DND-41 (cell line): Measurements from ENCODE around the gene ALDH18A1.

Source experiments
- ATAC-seq: fragments of 200-7000 bp; cut with Tn5 transposase; 3 replicates; pipeline ENCODE4 v1.9.1; 2021; ENCODE audit warnings: low read depth; ENCODE audit not compliant: insufficient read depth
- DNase-seq: peaks from one replicate; pipeline ENCODE4 v3.0.0-alpha.2; 2020
- H2AFZ ChIP-seq: 2 replicates; pipeline ENCODE4 v1.6.0; 2012; ENCODE audit warnings: low read depth, low read length
- H3K27ac ChIP-seq: 2 replicates; pipeline ENCODE4 v1.5.1; 2012; ENCODE audit warnings: low read length, inconsistent platforms
- H3K27me3 ChIP-seq: fragments of 200-600 bp; sonication (generic); 2 replicates; pipeline ENCODE4 v1.6.0; 2012; ENCODE audit warnings: low read length, mild to moderate bottlenecking, inconsistent platforms; ENCODE audit not compliant: insufficient read depth, poor library complexity
- H3K36me3 ChIP-seq: 2 replicates; pipeline ENCODE4 v1.5.1; 2012; ENCODE audit warnings: low read length, inconsistent platforms; ENCODE audit not compliant: insufficient read depth
- H3K4me1 ChIP-seq: 2 replicates; pipeline ENCODE4 v1.5.1; 2012; ENCODE audit warnings: mild to moderate bottlenecking, low read length; ENCODE audit not compliant: insufficient read depth
- H3K4me2 ChIP-seq: 2 replicates; pipeline ENCODE4 v1.6.0; 2012; ENCODE audit warnings: mild to moderate bottlenecking, moderate library complexity, low read length, inconsistent platforms; ENCODE audit not compliant: insufficient read depth
- H3K4me3 ChIP-seq, 2 experiments: fragments of 200-600 bp in 1 of 2; shearing (Covaris generic) in 1 of 2; 2 replicates each; pipeline ENCODE4 v1.5.1; 2012 to 2016; ENCODE audit warnings: inconsistent platforms in 2 of 2, low read length in 2 of 2, mild to moderate bottlenecking in 2 of 2, low read depth in 1 of 2, moderate library complexity in 1 of 2
- H3K79me2 ChIP-seq: 2 replicates; pipeline ENCODE4 v1.6.0; 2012; ENCODE audit warnings: low read length, inconsistent platforms; ENCODE audit not compliant: insufficient read depth
- H3K9ac ChIP-seq: 2 replicates; pipeline ENCODE4 v1.6.0; 2012; ENCODE audit warnings: low read depth, mild to moderate bottlenecking, inconsistent platforms, low read length, moderate library complexity
- H3K9me3 ChIP-seq: 2 replicates; pipeline ENCODE4 v1.5.1; 2012; ENCODE audit warnings: low read length, moderate library complexity, mild to moderate bottlenecking, inconsistent platforms; ENCODE audit not compliant: insufficient read depth, severe bottlenecking
- H4K20me1 ChIP-seq: 2 replicates; pipeline ENCODE4 v1.6.0; 2012; ENCODE audit warnings: low read length; ENCODE audit not compliant: insufficient read depth
- EZH2 ChIP-seq: IDR thresholded peaks from 3 replicates; pipeline ENCODE4 v1.6.1; 2012; ENCODE audit warnings: borderline replicate concordance, low read depth, mild to moderate bottlenecking, moderate library complexity, low read length, inconsistent platforms; ENCODE audit not compliant: severe bottlenecking
- TF ChIP-seq, protein P1 (sequence below): IDR thresholded peaks from 2 replicates; pipeline ENCODE4 v1.5.1; 2012; ENCODE audit warnings: borderline replicate concordance, low read length, moderate library complexity, mild to moderate bottlenecking; ENCODE audit not compliant: poor library complexity, severe bottlenecking; ENCODE audit errors: extremely low read depth

The ALDH18A1 gene

DNA sequence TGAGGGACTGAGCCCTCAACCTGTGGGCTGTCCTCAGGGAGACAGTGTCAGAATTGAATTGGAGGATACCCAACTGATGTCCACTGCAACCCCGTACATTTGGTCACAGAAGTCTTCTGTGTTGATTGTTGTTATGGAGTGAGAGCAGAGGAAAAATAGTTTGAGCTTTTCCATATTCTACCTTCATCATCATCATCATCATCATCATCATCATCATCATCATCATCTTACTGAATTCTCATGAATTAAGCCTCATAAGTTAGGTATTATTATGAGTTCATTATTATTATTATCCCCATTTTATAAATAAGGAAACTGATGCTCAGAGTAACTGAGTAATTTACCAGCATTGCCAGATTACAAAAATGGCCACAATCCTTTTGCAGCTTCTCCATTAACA lies 8.4 kb downstream of the ALDH18A1 start:
- Histone ChIP-seq H2AFZ (no peak overlapping the region), H3K4me2 (no peak overlapping the region), H3K4me1 (no peaks in the 10 kb centered on the region), H3K4me3 (no peak overlapping the region), H3K9me3 (peaks cover 4% of the 10 kb centered on the region), H3K27ac (no peak overlapping the region), H3K36me3 (peaks cover 74% of the 10 kb centered on the region), H3K27me3 (no peaks in the 10 kb centered on the region), H3K9ac (no peak overlapping the region), H4K20me1 (peaks cover 15% of the 10 kb centered on the region), H3K79me2 (peaks cover 40% of the 10 kb centered on the region)
- ATAC-seq (no peak), DNase-seq (no peak)
- TF ChIP-seq EZH2, result no peak
- TF ChIP-seq, protein P1, sequence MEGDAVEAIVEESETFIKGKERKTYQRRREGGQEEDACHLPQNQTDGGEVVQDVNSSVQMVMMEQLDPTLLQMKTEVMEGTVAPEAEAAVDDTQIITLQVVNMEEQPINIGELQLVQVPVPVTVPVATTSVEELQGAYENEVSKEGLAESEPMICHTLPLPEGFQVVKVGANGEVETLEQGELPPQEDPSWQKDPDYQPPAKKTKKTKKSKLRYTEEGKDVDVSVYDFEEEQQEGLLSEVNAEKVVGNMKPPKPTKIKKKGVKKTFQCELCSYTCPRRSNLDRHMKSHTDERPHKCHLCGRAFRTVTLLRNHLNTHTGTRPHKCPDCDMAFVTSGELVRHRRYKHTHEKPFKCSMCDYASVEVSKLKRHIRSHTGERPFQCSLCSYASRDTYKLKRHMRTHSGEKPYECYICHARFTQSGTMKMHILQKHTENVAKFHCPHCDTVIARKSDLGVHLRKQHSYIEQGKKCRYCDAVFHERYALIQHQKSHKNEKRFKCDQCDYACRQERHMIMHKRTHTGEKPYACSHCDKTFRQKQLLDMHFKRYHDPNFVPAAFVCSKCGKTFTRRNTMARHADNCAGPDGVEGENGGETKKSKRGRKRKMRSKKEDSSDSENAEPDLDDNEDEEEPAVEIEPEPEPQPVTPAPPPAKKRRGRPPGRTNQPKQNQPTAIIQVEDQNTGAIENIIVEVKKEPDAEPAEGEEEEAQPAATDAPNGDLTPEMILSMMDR, result no peak

DNA sequence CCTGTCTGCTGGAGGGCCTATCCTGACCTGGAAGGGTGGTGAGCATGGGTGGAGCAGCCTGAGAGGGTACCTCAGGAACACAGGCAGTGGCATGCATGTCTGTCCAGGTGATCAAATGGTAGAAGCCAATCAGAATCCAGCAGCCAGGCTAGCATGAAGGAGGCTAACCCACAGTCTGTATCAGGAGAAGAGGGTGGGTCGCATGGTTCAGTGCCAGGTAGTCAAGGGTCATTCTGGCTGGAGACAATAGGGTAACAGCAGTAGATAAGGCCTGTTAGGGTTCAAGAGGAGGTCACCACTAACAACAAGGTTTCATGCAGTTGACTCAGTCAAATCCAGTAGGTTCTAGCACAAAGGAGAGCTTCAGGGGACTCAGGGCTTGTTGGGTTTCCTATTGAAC lies 10.4 kb downstream of the ALDH18A1 start:
- Histone ChIP-seq H3K79me2 (peaks cover 28% of the 10 kb centered on the region; the same call in 1 of the 2 replicates), H3K27ac (no peak overlapping the region), H3K9ac (no peak overlapping the region), H3K4me1 (no peaks in the 10 kb centered on the region), H3K36me3 (peaks cover 73% of the 10 kb centered on the region), H3K4me3 (no peak overlapping the region), H2AFZ (no peak overlapping the region), H3K4me2 (no peak overlapping the region), H3K27me3 (no peaks in the 10 kb centered on the region), H3K9me3 (no peaks in the 10 kb centered on the region), H4K20me1 (peaks cover 21% of the 10 kb centered on the region)
- TF ChIP-seq, protein P1, result no peak
- no peak for TF ChIP-seq EZH2
- ATAC-seq, result no peak
- no peak for DNase-seq

DNA sequence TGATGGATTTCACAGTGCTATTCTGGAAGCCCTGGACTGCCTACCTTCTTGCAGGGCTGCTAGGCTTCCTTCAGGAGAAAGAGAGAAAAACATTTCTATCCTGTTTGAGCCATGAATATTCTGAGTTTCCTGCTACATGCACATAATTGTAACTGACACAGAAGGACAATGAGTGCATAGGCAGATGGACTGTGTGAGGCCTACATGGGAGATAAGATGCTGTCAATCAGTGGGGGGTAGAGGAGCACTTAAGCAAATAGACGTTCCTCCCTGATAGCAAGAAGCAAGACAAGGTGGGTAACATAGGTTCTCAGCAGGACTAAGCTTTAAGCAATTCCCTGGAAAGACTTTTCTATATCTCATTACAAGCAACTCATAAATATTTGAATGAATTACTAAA lies 11.6 kb downstream of the ALDH18A1 start:
- H3K9me3 ChIP-seq, result no peaks in the 10 kb centered on the region
- no peak for DNase-seq
- H3K27ac ChIP-seq, result no peak overlapping the region
- no peak overlapping the region for H3K9ac ChIP-seq
- H2AFZ ChIP-seq, result no peak overlapping the region
- H3K4me2 ChIP-seq, result no peak overlapping the region
- no peak overlapping the region for H3K4me3 ChIP-seq
- TF ChIP-seq, protein P1, result no peak
- no peak for TF ChIP-seq EZH2
- H3K4me1 ChIP-seq, result no peaks in the 10 kb centered on the region
- H3K36me3 ChIP-seq, result peaks cover 74% of the 10 kb centered on the region
- no peak for ATAC-seq
- H3K27me3 ChIP-seq, result no peaks in the 10 kb centered on the region
- peaks cover 21% of the 10 kb centered on the region for H4K20me1 ChIP-seq
- peaks cover 21% of the 10 kb centered on the region; the same call in 1 of the 2 replicates for H3K79me2 ChIP-seq

DNA sequence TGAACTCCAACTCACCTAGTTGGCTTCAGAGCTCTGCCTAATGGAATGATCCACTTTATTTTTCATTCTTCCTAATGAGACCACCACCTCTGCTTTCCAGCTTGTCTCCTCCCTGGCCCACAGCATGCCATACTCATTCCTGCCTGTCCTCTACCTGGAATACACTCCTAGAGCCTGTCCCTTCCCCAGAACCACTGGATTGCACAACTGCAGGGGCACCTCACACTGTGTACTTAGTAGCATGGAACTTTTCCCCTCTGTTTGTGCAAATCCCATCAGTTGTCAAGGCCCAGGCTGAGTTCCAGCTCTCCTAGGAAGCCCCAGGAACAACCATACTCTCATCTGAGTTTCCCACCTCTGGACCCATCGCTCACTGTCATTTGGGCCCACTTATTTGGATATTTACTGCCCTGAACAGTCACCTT lies 15.6 kb downstream of the ALDH18A1 start:
- H3K9me3 ChIP-seq, result no peaks in the 10 kb centered on the region
- no peak overlapping the region for H3K9ac ChIP-seq
- peaks cover 8% of the 10 kb centered on the region for H4K20me1 ChIP-seq
- H3K4me2 ChIP-seq, result no peak overlapping the region
- H2AFZ ChIP-seq, result no peak overlapping the region
- DNase-seq, result no peak
- H3K4me3 ChIP-seq, result no peak overlapping the region
- peaks cover 3% of the 10 kb centered on the region; the same call in 1 of the 2 replicates for H3K79me2 ChIP-seq
- H3K4me1 ChIP-seq, result no peaks in the 10 kb centered on the region
- no peak for ATAC-seq
- H3K36me3 ChIP-seq, result peaks cover 71% of the 10 kb centered on the region
- no peak for TF ChIP-seq EZH2
- TF ChIP-seq, protein P1, result no peak
- no peak overlapping the region for H3K27ac ChIP-seq
- H3K27me3 ChIP-seq, result no peaks in the 10 kb centered on the region
